Daoy (cell line): ENCODE data around the gene CHRNB1. TPM values are rescaled to one million over a fixed set of nuclear protein-coding genes. Genes with fewer than 3 reads are reported as not detected.

ENCODE experiments used
- DNase-seq: peaks from one replicate; pipeline ENCODE4 v3.0.0-alpha.2; 2015; ENCODE audit warnings: low read depth
- total RNA-seq: library from RNA; depleted of rRNA; stranded (reverse); fragments of >200 nt; shearing (Covaris generic); gene quantifications from 2 replicates; pipeline ENCODE4 v1.2.3, GENCODE V29; 2014

The CHRNB1 gene
- total RNA-seq, 1 experiment from 2014 or later, result 7.0 TPM

DNA sequence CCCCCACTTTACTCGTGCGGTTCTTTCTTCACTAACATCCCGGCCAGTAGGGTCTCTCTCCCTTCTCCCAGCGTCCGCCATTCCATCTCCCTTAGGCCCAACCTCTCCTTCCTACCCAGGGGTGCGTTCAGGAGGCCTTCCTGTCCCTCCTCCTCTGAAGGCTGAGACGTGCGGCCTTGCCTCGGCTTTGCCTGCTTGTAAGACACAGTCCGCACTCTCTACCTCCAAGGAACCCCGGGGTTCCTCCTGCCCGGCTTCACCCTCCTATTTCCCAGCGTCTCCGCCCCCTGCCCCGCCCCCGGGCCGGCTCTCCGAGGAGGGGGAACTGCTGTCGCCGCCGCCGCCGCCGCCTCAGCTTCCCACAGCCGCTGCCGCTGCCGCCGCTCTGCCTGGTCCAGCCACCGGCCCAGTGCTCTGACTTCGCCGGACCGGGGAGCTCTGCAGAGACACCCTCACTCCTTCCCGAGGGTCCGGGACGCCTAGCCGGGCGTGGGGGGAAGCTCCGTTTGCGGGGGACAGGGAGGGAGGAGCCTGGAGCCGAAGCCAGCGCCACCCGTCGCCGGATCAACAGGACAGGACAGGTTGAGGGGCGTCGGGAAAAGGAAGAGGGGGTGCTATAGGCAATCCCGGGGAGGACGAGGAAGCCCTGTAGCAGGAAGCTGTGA lies 6.8 kb upstream of the CHRNB1 start:
- DNase-seq, result peak; percentile 72

DNA sequence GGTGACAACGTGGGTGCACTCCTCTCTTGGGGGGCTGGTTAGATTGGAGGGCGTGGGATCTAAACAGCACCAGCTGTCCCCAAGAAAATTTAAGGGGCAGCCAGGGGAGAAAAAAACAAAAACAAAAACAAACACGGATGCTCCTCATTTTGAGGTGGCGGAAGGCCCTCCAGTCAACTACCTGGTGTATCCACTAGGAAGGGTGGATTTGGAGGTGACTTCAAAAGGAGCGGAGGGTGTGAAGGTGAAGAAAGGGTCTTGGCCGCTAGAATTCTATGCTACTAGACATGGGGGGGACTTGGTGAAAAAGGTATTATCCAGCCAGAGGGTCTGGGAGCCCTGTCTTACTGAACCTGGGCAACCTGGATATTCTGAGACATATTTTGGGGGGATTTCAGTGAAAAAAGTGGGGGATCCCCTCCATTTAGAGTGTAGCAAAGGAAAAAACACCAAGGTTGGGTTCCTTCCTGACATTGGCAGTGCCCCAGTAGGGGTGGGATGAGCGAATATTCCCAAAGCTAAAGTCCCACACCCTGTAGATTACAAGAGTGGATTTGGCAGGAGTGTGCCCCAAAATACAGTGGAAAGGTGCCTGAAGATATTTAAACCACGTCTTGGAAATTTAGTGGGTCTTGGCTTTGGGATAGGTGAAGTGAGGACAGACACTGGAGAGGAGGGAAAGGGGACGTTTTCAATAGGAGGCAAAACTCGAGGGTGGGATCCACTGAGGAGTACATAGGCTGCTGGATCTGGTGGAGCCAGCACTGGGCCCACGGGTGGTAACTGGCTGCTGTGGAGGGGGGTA lies 6.0 kb upstream of the CHRNB1 start:
- no peak for DNase-seq

DNA sequence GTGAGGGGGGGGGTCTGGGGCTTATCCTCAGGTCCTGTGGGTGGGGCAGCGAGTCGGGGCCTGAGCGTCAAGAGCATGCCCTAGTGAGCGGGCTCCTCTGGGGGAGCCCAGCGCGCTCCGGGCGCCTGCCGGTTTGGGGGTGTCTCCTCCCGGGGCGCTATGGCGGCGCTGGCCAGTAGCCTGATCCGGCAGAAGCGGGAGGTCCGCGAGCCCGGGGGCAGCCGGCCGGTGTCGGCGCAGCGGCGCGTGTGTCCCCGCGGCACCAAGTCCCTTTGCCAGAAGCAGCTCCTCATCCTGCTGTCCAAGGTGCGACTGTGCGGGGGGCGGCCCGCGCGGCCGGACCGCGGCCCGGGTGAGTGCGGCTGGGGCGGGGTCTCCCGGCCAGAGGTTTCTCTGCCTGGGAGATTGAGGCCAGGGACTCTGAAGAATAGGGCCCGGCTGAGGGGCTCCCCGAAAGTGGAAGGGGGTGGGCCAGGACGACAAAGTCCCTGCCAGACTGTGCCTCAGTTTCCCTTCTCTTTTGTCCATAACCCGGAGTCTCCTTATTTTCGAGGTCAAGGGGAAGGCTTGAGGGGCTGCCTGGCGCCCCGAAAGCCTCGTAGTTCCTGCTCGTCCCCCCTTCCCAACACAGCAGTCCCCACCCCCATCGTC lies 5.3 kb upstream of the CHRNB1 start, which contains the start of gene FGF11:
Gene FGF11, plus strand, starts transcription at position 51 of the 651 bp plus-strand sequence. Its CDS starts 109 bp downstream, at position 160.
- no peak for DNase-seq

DNA sequence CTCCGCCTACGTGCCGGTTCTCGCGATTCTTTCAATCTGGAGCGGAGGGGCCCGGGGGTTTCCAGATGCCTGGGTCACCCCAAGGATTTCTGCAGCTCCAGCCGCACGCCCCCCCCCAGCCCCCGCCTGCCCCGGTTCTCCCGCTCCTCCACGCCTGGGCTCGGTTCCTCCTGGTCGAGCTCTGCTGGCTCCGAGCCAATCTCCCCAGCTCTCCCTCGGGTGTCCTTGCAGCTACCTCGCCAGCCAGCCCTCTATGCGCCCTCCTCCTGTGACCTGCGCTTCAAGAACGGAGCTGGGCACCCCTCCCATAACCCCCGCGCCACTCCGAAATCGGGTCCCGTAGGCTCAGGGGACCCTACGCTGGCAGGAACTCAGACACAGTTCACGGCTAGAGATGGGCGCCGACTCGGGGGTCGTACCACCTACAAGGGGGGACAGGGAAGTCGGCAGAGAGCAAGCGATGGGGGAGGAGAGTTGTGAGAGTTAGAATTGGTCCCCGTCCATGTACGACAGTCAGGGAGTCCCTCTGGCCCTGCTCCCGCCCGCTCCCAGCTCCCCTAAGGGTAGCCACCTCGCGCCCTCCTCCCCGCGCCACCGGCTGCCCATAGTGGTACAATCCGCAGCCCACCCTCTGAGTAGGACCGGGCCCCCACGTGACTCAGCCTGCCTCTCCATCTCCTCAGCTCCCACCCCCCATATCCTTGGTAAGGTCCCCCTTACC lies 4.6 kb upstream of the CHRNB1 start:
- peak; percentile 65 for DNase-seq

DNA sequence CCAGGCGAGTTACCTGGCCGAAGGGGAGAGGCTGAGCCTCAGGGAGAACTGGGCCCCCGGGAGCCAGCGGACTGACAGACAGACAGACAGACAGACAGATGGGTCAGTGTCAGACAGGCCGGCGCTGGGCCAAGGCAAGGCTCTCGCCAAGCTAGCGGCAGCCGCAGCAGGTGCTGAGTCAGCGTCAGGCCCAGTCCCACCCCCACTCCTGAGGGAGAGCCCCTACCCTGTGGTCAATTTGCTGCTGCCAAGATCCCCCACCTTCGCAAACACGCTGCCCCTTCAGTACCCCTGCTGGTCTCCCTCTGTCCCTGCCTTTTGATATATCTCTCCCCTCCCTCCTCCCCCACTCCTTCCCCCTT lies 4.0 kb upstream of the CHRNB1 start:
- DNase-seq, result peak; percentile 73

DNA sequence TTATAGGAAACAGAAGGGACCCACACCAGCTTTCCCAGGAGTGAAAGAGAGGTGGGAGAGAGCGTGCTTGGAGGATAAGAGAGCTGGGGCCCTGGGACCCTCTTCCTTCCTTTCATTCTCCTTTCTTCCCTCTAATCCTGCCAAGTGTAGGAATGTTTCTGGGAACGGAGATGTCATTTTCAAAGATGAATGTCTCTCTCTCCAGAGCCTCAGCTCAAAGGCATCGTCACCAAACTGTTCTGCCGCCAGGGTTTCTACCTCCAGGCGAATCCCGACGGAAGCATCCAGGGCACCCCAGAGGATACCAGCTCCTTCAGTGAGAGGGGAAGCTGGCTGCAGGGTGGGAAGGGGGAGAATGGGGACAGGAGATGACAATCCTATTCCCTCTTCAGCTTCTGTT lies 3.6 kb upstream of the CHRNB1 start:
- DNase-seq, result no peak

DNA sequence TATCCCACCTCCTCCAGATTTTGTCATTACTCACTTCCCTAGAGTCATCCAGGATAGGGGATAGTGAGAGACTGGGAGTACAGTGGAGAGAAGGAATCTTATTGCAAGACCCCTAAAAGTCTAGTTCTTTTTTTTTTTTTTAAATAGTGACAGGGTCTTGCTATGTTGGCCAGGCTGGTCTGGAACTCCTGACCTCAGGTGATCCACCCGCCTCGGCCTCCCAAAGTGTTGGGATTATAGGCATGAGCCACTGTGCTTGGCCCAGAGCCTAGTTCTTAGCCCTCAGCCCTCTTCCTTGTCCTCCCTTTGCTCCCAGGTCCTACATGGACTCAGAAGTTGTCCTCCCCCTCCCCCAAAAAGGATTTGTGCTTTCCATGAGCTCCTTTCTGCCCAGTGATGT lies 2.7 kb upstream of the CHRNB1 start:
- no peak for DNase-seq

DNA sequence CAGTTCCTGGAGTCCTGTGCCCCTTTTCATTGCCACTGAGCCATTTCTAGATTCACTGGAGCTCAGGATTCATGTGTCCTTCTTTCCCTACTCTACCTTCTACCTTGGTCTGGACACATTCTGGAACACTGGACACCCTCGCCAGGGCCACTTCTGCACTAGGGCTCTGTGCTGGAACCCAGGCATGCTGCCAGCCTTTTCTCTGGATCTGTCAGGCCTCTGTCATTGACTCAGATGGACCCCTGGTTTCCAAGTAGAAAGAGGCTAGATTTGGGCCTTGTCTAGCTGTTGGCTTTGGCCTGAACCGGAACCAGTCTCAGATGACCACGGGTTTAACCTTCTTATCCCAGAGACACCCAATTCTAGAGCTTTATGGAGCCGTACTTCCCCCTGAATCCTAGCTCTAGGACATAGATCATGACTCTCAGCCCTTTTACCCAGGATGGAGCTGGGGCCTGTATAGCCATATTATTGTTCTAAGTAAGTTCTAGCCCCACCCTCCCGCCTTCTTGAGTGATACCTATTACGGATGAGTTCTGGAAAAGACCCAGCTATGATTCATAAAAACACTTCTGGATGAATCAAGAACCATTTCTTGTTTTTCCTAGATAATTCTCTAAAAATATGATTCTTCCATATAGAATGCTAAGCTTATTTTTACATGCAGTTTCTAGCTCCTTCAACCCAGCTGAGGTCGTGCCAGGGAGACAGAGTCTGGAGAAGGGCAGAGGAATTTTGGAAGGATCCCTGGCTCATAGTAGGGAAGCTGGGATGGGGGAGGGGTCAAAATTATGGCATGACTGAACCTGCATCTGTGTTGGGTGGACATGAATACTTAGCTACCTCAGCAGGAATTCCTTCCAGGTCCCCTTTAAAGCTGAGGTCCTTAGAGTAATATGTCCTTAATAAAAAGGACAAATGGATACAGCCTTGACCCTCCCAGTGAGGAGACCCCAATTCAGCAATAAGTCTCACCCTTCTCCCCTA lies 1.1 kb upstream of the CHRNB1 start:
- peak; percentile 38 for DNase-seq

DNA sequence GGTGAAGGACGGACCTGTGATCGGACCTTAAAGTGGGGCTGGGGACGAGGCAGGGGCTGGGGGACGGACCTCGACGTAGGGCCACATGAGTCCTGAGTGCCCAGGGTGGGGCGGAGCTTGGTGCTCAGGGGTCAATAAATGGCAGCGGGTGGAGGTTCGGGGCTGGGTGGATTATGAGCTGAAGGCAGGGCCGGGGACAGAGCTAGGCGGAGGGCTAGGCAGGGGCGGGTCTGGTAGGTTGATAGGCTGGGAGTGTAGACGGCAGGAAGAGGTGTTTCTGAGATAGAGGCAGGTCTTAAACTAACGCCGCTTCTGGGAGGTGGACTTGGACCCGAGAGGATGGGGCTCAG lies 733 bp downstream of the CHRNB1 start:
- DNase-seq, result no peak

DNA sequence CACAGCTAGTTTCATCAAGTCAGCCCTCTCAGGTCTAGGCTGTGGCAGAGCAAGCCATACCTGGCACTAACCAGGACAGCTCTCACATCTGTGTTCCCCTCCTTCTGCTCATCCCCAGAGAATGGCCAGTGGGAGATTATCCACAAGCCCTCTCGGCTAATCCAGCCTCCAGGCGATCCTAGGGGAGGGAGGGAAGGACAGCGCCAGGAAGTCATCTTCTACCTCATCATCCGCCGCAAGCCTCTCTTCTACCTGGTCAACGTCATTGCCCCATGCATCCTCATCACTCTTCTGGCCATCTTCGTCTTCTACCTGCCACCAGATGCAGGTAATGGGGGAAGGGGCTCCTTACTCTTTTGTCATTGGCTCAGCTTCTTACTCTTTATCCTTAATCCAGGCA lies 3.6 kb downstream of the CHRNB1 start:
- no peak for DNase-seq

DNA sequence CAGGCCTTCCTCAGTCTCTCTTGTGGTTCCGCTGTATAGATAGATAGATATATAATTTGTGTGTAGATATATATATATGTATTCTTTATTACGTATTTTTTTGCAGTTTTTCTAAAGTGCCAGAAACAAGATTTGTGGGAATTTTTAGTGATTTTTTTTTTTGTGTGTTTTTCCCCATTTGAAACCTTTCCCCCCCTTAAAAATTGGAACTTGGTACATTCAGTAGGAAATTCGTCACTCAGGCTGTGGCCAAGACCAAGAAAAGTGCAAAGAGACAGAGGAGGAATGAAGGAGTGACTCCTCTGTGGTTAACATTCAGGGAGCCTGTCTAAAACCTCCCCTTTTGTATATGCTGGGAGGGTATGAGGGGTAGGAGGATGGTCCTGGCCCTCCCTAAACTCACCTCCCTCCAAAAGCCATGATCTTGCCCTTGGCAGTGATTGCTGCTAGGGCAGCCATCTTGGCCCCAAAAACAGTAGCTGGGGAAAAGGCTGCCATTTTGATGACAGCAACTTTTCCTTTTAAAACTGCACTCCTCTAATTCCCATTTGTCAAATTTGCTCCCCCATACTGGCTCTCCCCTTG lies 15.2 kb downstream of the CHRNB1 start:
- no peak for DNase-seq

DNA sequence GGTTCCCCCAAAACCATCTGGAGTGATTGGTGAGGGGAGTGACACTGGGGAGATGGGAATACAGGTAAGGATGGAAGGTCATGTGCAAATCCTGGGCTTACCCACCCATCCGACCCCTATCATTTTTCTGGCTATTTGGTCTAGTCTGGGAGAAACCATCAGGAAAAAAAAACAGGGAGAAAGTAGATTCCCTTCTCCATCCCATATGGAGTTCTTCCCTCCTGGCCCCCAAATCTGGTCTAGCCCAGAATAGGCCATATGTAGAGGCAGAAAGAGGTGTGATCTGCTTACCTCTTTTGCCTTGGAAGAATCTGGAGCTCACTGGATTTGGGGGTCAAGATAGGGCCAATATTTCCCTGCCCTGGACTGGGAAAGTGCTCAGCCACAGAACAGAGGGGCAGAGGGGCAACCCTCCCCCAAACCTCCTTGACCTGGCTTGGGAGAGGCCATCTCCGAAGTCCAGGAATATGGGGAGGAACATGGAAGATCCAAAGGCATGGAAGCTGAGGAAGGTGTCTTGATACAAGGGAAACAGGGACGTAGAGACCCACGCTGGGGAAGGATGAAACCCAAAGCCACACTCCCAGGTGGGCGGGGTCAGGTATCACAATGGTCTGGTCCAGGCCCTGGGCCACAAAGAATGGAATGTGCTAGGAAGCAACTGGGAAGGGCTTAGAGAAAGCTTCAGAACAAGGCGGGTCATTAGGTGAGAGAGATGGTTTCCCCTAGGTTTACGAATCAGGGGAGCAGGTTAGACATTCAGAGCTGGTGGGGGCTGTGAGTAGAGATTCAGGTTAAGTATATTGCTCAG lies 16.2 kb downstream of the CHRNB1 start:
- no peak for DNase-seq

DNA sequence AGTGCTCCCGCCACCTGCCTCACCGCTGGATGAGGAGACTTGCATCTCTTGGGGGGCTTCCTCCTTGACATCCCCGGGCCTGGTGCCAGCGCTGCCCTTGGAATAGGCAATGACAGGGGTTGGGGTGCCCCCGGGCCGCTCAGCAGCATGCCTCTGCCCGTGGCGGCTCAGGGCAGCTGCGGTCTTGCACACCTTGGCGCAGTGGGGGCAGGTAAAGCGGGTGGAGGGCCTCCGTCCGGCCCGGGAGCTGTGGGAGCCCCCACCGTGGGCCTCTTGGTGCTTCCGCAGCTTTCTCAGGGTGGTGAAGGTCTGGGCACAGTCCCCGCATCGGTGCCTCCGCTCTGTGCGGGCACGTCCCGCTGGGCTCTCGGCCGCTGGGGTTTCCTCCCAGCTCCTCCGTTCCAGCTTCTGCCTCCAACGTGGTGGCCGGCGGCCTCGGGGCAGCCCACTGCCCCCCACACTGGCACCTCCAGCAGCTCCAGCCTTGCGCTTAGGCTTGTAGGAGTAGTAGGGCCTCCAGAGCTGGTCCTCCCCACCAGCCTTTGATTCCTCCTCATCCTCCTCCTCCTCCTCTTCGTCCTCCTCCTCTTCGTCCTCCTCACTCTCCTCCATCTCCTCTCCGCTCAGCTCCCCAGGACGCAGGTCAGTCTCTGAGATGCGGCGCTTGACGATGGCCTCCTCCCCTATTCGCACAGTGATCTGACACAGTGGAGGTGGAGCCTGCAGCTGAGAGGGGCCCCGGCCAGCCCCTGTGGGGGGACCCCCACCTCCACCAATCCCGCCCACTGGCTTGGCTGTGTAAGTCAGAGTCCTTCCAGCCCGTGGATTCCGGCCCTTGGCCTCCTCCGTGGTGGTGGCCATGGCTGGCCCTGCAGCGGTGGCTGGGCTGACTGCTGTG lies 17.9 kb downstream of the CHRNB1 start:
- DNase-seq, result no peak

DNA sequence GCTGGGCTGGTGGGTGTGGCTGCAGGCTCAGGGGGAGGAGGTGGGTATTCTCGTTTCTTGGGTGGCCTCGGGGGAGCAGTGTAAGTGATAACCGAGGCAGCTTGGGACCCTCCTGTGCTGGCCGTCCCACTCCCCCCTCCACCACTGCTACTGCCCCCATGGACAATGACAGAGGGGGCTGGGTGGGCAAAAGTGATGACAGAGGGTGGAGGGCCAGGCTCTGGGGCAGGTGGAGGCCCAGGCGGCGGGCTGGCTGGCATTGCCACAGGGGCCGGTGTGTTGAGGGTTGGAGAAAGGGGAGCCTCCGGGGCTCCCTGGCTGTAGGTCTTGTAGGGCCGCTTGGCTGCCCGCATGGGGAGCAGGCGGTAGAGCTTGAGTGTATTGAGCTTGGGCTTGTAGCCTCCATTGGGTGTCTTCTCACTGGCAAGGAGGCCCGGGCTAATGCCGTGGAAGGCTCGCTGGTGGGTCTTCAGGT lies 18.5 kb downstream of the CHRNB1 start:
- DNase-seq, result no peak

DNA sequence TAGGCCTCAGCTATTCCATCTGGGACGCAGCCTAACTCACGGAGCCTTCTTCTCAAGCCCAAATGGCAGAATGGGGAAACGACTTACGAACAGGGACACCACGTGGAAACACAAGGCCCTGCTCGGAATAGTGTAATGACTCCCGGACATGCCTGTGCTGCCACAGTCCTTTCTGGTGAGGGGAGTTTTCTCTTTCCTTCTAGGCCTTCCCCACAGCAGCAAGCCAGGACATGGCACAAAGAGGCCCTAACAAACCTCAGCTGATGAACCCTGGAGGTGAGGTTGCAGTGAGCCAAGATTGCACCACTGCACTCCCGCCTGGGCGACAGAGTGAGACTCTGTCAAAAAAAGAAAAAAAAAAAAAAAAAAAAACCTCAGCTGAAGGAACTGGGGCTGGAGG lies 19.2 kb downstream of the CHRNB1 start:
- no peak for DNase-seq

DNA sequence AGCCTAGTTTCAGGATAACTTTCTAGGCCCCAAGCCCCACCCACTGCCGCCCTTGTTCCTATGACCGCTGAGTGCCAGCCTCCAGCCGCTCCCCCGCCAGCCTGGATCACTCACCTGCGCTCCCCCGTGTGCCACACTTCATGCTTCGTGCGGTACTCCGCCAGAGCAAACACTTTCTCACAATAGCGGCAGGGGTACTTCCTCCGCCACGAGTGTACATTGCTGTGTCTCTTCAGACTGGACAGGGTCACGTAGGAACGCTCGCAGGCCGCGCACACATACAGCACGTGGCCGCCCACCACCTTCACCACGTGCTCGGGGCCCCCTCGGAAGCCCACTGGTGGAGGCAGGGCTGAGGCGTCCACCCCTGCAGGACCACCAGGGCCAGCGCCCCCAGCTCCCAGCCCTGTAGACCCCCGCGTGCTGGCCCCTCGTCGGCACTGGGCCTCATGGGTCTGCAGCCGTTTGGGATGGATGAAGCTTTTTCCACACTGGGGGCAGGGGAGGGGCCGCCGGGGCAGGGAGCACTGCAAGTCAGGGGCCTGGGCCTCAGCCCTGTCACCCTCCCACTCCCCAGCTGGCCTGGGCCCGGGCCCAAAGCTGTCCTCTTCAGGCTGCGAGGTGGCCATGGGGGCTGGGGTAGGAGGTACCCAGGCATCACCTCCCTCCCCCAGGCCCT lies 20.9 kb downstream of the CHRNB1 start:
- DNase-seq, result no peak

DNA sequence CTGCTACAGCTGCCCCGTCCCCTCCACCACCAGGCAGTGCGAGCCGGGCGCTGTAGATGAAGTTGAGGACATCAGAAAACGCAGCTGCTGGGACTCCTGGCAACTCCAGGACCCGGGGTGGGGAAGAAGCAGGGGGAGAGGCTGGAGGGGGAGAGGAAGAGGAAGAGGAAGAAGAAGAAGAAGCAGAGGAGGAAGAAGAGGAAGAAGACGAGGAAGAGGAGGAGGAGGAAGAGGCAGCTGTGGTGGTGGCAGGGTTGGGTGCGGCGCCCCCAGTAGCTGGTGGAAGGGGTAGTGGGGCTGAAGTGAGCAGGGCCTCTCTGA lies 21.4 kb downstream of the CHRNB1 start:
- DNase-seq, result no peak

DNA sequence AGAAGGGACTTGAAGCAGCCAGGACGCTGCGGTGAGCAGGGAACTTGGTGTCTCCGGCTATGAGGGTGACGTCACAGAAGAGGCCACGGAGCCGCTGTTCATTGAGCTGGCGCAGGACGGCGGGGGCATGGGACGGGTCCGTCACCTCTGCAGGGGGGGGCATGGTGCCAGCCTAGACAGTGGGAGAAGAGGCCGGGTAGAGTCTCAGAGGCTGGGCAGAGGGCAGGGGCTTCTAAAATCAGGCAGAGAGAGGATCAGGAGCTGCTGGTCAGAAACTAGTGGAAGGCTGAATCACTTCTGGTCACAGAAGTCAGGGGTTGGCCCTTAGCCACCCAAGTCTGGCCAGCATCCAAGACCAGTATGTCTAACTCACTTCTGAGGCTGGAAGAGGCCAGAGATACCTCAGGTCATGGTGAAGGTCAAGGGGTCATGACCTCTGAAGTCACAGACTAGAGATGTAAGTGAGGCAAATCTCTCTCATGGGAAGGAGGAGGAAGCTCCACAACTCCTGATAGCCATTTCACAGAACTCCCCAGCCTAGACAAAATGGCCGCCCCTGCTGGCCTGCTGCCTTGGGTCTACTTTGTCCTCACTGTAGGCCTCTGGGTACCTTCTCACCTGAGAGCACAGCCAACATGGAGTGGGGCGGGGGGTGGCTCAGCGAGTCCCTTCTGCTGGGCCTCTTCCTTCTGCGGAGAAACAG lies 21.9 kb downstream of the CHRNB1 start:
- no peak for DNase-seq
